Parathyroid adenoma (tissue), 2 donors: ENCODE measurements around the gene CCDC117.

Experiments
- H2AFZ ChIP-seq: fragments of 300-600 bp; sonication (generic); one replicate; pipeline ENCODE4 v1.7.0; 2017; ENCODE audit warnings: antibody characterized with exemption, mild to moderate bottlenecking
- H3K27ac ChIP-seq: fragments of 300-600 bp; sonication (generic); one replicate; pipeline ENCODE4 v1.7.0; 2017
- H3K27me3 ChIP-seq: fragments of 300-600 bp; sonication (generic); one replicate; pipeline ENCODE4 v1.7.0; 2017; ENCODE audit warnings: low read length; ENCODE audit not compliant: control insufficient read depth, insufficient read depth
- H3K36me3 ChIP-seq: fragments of 300-600 bp; sonication (generic); one replicate; pipeline ENCODE4 v1.7.0; 2017; ENCODE audit warnings: low read length; ENCODE audit not compliant: control insufficient read depth, insufficient read depth
- H3K4me1 ChIP-seq: fragments of 300-600 bp; sonication (generic); one replicate; pipeline ENCODE4 v1.7.0; 2017; ENCODE audit warnings: control low read depth
- H3K4me2 ChIP-seq: fragments of 300-600 bp; sonication (generic); one replicate; pipeline ENCODE4 v1.7.0; 2017; ENCODE audit warnings: low read length
- H3K4me3 ChIP-seq: fragments of 300-600 bp; sonication (generic); one replicate; pipeline ENCODE4 v1.7.0; 2017; ENCODE audit warnings: low read depth, low read length
- H3K79me2 ChIP-seq: fragments of 300-600 bp; sonication (generic); one replicate; pipeline ENCODE4 v1.7.0; 2017; ENCODE audit warnings: control low read depth
- H3K9ac ChIP-seq: fragments of 300-600 bp; sonication (generic); one replicate; pipeline ENCODE4 v1.7.0; 2017; ENCODE audit warnings: mild to moderate bottlenecking
- H3K9me3 ChIP-seq: fragments of 300-600 bp; sonication (generic); one replicate; pipeline ENCODE4 v1.7.0; 2017; ENCODE audit warnings: low read length; ENCODE audit not compliant: control insufficient read depth
- CTCF ChIP-seq: fragments of 300-600 bp; sonication (generic); IDR thresholded peaks from one replicate; pipeline ENCODE4 v1.7.0; 2017; ENCODE audit warnings: antibody characterized with exemption, mild to moderate bottlenecking
- donor health status: primary hyperparathyroidism.

The CCDC117 gene

DNA sequence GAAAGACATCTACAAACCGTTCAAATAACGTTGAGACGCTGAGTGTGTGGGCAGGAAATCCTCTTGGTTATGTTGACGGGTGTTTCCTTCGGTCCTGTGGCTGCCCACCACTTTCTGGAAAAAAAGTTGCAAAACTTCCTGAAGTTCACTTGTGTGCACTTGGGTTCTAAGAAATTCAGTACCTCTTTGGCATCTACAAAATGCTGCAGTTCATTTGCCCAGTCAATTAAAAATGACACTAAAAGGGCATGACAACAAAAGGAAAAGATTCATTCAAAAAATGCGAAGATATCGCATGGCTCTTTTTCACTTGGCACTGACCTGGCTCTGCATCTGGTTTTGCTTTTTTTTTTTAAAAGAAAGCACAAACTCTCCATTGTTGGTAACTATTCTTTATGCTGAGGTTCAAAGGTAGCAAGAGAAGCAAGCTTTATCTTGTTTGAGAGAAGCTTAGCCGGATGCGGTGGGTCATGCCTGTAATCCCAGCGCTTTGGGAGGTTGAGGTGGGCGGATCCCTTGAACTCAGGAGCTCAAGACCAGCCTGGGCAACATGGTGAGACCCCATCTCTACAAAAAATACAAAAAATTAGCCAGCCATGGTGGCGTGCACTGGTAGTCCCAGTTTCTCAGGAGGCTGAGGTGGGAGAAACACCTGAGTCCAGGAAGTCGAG, 38.5 kb downstream of the CCDC117 start:
- Histone ChIP-seq H3K4me1 (peaks cover 23% of the 10 kb centered on the region), H3K4me3 (no peak overlapping the region), H3K4me2 (no peak overlapping the region), H3K27ac (peak overlapping the region; percentile 98), H3K79me2 (no peaks in the 10 kb centered on the region), H3K36me3 (no peaks in the 10 kb centered on the region), H2AFZ (no peak overlapping the region), H3K27me3 (no peaks in the 10 kb centered on the region), H3K9me3 (no peaks in the 10 kb centered on the region), H3K9ac (no peak overlapping the region)
- no peak for TF ChIP-seq CTCF

DNA sequence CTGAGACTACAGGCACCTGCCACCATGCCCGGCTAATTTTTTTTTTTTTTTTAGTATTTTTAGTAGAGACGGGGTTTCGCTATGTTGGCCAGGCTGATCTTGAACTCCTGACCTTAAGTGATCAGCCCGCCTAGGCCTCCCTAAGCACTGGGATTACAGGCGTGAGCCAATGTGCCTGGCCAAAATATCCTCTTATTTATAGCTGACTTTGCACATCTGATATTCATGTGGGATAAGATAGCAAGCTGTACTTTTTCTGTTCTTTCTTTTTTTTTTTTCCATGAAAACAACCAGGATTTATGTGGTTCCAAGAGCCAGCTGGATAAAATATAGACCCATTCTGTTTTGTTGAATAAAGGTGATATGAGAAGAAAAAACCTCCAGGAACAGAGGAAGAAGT, 40.0 kb downstream of the CCDC117 start:
- Histone ChIP-seq H3K27me3 (no peaks in the 10 kb centered on the region), H3K36me3 (no peaks in the 10 kb centered on the region), H3K9me3 (no peaks in the 10 kb centered on the region), H3K4me3 (no peak overlapping the region), H3K27ac (peak overlapping the region; percentile 98), H3K4me1 (peaks cover 32% of the 10 kb centered on the region), H3K9ac (no peak overlapping the region), H3K79me2 (no peaks in the 10 kb centered on the region), H2AFZ (no peak overlapping the region), H3K4me2 (no peak overlapping the region)
- TF ChIP-seq CTCF: no peak

GRCh38 chr22:28813772-28814518, 41.5 kb downstream of the CCDC117 start:
- Histone ChIP-seq H2AFZ (peak overlapping the region; percentile 50), H3K36me3 (no peaks in the 10 kb centered on the region), H3K4me1 (peaks cover 32% of the 10 kb centered on the region), H3K27me3 (no peaks in the 10 kb centered on the region), H3K9ac (no peak overlapping the region), H3K79me2 (no peaks in the 10 kb centered on the region), H3K4me2 (peak overlapping the region; percentile 37), H3K27ac (peak overlapping the region; percentile 98), H3K9me3 (no peaks in the 10 kb centered on the region), H3K4me3 (no peak overlapping the region)
- no peak for TF ChIP-seq CTCF

DNA sequence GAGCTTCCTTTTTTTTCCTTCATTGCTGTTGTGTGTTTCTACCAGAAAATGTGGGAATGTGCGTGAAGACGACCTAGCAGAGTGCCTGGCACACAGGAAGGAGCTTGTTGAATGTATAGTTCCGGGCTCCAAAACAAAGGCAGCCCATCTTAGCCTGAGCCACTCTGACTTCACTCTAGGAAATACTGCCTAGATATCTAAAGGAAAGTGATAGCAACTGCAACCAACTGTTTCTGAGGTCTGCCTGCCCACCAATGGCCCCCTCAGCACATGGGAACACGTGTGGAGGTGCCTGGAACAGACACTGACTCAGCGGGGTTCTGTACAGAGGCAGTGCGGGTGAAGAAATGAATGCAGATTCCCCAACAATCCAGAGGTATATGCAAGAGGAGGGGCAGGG, 42.6 kb downstream of the CCDC117 start:
- Histone ChIP-seq H3K79me2 (no peaks in the 10 kb centered on the region), H3K4me1 (peaks cover 39% of the 10 kb centered on the region), H3K9me3 (no peaks in the 10 kb centered on the region), H2AFZ (no peak overlapping the region), H3K27me3 (no peaks in the 10 kb centered on the region), H3K36me3 (no peaks in the 10 kb centered on the region), H3K4me3 (no peak overlapping the region), H3K4me2 (no peak overlapping the region), H3K27ac (peak overlapping the region; percentile 98), H3K9ac (no peak overlapping the region)
- no peak for TF ChIP-seq CTCF
